Adrenal gland (tissue), 5 donors: Measurements from ENCODE around the gene LYPD6B.

Experiments used
- CTCF ChIP-seq, 6 experiments: fragments of 450-650 bp in 4 of 6; fragments of 200-600 bp in 2 of 6; sonication (generic) in 1 of 6; IDR thresholded peaks; 1 replicate in 5 of 6; 2 replicates in 1 of 6; pipeline versions ENCODE4 v1.5.1 to v1.8.0; 2016 to 2021; ENCODE audit warnings: antibody characterized with exemption in 6 of 6, mild to moderate bottlenecking in 2 of 6, moderate library complexity in 1 of 6
- POLR2A ChIP-seq, 2 donors: fragments of 450-650 bp; IDR thresholded peaks; one replicate each; pipeline ENCODE4 v1.6.1; 2017; ENCODE audit warnings: antibody characterized with exemption in 2 of 2, mild to moderate bottlenecking in 2 of 2, moderate library complexity in 1 of 2
- donor health status: DM: no; HTN: no; CAD: no.

GRCh38 chr2:149015926-149016563, 22.5 kb upstream of the LYPD6B start:
- TF ChIP-seq CTCF (IDR thresholded peaks at IDR 0.05) (no peak), POLR2A (IDR thresholded peaks at IDR 0.05) (no peak)
